ENCODE results near the gene PGM1.

GRCh38 chr1:63651161-63651701 lies 58.0 kb downstream of the PGM1 start:
- no peak for TF ChIP-seq POLR2A (IDR thresholded peaks at IDR 0.05; ENCODE audit: low read depth)
- TF ChIP-seq EP300 (IDR thresholded peaks at IDR 0.05) = no peak
- no peak for TF ChIP-seq CTCF (IDR thresholded peaks at IDR 0.05)
- TF ChIP-seq POLR2AphosphoS5 (IDR thresholded peaks at IDR 0.05) = no peak
